Spleen (tissue), 7 donors: Measurements from ENCODE around the gene DDR1.
"Not testable (repeated sequence)": the region's sequence is repeated elsewhere in the genome, so short reads cannot be mapped to it uniquely, and the experiment has no call there.

ENCODE experiments used
- POLR2A ChIP-seq, 3 donors: fragments of 450-650 bp; IDR thresholded peaks; one replicate each; pipeline ENCODE4 v1.5.1; 2017; ENCODE audit warnings: antibody characterized with exemption in 3 of 3, mild to moderate bottlenecking in 1 of 3
- POLR2AphosphoS5 ChIP-seq, 3 donors: sonication (generic); formaldehyde crosslinking; IDR thresholded peaks; one replicate each; pipeline ENCODE4 v1.5.1; 2017; ENCODE audit warnings: antibody characterized with exemption in 3 of 3
- TF ChIP-seq, protein P1 (sequence below), 11 experiments: fragments of 200-600 bp in 7 of 11; fragments of 450-650 bp in 4 of 11; sonication (generic) in 4 of 11; IDR thresholded peaks in 8 of 11; conservative IDR thresholded peaks in 3 of 11; 1 replicate in 7 of 11; 2 replicates in 4 of 11; pipeline versions ENCODE4 v1.4.0 to v1.8.0; 2016 to 2021; ENCODE audit warnings: antibody characterized with exemption in 11 of 11, inconsistent platforms in 4 of 11, mild to moderate bottlenecking in 1 of 11
- donor health status: DM: no; HTN: no; CAD: no; lungs with moderate emphysema.
- donor health status: DM: no; HTN: no; CAD: no.
- donor health status: DM: no; HTN: no; CAD: no.

- TF ChIP-seq, protein P1, sequence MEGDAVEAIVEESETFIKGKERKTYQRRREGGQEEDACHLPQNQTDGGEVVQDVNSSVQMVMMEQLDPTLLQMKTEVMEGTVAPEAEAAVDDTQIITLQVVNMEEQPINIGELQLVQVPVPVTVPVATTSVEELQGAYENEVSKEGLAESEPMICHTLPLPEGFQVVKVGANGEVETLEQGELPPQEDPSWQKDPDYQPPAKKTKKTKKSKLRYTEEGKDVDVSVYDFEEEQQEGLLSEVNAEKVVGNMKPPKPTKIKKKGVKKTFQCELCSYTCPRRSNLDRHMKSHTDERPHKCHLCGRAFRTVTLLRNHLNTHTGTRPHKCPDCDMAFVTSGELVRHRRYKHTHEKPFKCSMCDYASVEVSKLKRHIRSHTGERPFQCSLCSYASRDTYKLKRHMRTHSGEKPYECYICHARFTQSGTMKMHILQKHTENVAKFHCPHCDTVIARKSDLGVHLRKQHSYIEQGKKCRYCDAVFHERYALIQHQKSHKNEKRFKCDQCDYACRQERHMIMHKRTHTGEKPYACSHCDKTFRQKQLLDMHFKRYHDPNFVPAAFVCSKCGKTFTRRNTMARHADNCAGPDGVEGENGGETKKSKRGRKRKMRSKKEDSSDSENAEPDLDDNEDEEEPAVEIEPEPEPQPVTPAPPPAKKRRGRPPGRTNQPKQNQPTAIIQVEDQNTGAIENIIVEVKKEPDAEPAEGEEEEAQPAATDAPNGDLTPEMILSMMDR (IDR thresholded peaks at IDR 0.05 in 8 of 11, conservative IDR thresholded peaks at IDR 0.05 in 3 of 11): not testable (repeated sequence)
- not testable (repeated sequence) for TF ChIP-seq POLR2AphosphoS5, POLR2A (IDR thresholded peaks at IDR 0.05)
Observed at GRCh38 chr6:30910473-30910872, 26.2 kb downstream of the DDR1 start.
